DMS153 (cell line): ENCODE measurements around the gene RGS17.
A peak's percentile ranks its signal among the peaks of the same experiment; 100 is the strongest.
"Not testable (repeated sequence)": the region's sequence is repeated elsewhere in the genome, so short reads cannot be mapped to it uniquely, and the experiment has no call there.

Experiments
- DNase-seq: peaks from one replicate; lab custom pipeline; 2025; lab: John Stamatoyannopoulos, UW

Gene RGS17, protein sequence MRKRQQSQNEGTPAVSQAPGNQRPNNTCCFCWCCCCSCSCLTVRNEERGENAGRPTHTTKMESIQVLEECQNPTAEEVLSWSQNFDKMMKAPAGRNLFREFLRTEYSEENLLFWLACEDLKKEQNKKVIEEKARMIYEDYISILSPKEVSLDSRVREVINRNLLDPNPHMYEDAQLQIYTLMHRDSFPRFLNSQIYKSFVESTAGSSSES

DNA sequence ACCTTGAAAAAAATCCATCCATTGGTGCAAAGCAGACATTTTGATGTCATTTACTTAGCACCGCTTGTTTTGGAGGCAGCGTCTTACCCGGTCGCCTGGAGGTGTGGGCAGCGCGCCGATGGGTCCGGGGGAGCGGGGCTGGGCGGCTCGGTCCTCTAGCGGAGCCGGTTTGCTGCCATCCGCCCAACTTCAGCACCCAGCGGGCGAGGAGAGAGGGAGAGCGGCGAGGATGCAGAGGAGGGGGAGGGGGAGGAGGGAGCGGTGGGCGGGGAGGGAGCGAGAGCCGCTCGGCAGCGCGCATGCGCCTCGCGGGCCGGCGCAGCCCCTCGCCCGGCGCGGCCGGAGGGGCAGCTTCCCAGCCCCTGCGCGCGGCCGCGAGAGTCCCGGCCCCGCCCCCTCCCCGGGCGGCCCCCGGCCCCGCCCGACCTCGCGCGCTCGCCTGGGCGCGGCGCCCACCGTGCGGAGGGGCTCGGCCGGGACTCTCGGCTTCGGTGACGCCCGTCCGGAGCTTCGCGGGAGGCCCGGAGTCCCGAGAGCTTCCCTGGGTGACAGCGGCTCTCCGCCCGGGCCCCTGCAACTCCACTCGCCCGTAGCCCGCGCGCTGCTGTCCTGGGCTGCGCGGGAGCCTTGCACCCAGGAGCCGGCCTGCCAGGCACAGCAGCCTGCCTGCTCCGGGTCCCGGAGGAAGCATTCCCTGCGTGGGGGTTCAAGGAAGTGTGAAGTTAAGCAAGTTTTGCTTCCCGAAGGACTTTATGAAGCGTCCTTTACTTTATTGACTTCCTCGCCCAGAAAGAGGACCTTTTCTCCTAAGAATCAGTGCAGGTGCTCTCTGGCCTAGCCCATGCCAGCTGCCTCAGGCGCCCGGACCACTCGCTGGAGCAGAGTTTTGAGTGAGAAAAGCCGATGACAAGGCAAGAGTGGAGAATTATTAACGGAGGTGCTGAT is at the start of gene RGS17:
RGS17 (minus strand) TSS at position 246 of the 945 bp plus-strand sequence. CDS start 87,264 bp downstream, outside the sequence.
- peak; percentile 58 for DNase-seq

DNA sequence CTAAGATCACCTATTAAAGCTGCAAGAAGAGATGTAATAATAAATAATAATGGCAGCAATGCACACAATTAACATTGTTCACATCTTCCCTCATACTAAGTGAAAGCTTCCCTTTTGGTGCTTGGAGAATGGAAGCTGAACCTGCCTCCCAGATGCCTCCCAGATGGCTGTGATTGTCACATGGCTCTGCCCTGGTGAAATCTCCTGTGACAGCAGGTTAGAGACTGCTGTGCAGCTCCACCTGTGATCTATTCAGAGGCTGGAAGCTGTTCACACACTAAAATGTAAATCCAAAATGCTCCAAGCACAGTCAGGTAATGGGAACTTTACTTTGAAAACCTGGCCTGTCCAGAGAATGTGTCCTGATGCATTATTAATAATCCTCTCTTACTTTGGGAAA is 41.7 kb upstream of the RGS17 start:
- DNase-seq: no peak

DNA sequence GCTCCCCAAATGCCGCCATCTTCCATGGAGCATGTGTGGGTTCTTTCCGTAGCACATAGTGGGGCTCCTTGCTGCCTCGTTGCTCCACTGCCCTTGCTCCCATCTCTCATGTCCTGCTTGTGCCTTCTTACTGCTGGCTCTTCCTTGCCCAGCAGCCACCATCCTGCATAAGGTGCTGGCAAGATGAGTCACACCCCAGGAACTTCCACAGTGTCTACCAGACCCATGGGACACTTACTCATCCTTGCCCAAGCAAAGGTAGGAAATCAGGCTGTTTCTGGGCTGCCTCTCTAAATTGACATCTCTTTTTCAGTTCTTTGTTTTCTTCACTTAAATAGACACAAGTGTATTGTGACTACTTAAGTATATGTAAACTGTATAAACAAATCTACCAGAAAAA is 39.4 kb upstream of the RGS17 start:
- no peak for DNase-seq

DNA sequence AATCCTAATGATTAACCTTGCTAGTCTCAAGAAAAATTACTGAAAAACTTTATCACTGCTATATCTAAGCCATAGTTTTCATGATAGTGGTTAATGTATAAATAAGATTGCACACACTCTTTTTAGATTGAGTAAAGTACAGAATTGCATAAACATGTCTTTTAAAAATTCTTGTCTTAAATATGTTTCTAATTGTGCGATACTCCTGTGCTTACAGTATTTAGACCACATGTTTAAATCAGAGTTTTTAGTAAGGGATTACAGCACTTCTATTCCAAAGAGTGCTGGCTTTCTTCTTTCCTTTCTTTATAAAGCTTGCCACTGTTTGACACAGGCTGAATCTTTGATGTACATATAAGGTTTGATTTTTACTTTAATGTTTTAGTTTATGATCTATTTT is 36.8 kb upstream of the RGS17 start:
- no peak for DNase-seq

DNA sequence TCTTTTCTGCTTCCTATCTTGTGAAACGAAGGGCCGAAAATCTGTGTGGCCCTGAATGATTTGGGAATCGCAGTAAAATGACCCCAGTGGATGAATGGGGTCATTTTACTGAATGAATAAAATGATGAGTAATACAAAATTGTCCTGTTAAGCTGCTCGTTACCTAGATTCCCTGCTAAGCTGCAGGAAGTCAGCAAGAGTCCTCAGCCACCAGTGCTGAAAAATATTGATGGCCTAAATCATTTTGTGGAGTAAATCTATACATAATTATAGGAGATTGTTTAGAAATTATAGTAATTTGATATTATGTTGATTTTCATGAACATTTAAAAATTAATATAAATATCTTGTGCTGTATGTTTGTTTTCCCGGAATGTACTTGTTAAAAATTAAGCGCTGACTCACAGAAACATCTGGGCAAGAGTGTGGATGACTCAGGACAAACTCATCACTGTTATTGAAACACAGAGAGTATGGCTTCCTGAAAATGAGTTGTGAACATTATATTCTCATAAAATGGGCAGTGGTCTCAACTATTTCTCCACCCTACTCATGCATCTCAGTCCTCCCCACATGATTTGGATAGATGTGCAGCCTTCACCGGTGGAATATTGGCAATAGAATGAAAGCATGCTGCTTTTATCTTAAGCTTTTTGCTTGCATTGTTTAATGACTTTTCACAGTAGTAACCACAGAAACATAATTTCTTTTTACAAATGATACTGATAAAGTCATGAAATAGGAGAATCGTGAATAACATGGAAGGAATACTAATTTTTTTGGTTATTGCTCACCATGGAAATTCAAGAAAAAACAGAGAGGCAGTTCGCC is 36.2 kb upstream of the RGS17 start:
- no peak for DNase-seq

DNA sequence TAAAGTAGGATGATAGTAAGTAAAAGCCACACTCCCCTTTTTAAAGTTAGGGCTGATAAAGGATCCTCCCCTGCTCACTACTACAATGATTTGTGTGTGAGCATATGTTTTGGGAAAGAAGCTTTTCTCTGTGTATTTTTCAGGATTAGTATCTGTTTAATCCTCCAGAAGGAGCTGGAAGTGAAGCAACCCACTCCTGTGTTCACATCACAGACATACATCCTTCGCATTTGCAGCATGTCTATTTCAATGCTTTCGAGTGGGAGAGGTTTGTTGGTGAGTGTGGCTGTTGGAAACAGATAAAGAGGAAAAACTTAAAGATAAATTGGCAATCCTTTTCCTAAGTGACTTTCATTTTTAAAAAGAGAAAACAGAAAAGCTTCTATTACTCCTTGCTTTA is 31.6 kb upstream of the RGS17 start:
- DNase-seq: no peak

DNA sequence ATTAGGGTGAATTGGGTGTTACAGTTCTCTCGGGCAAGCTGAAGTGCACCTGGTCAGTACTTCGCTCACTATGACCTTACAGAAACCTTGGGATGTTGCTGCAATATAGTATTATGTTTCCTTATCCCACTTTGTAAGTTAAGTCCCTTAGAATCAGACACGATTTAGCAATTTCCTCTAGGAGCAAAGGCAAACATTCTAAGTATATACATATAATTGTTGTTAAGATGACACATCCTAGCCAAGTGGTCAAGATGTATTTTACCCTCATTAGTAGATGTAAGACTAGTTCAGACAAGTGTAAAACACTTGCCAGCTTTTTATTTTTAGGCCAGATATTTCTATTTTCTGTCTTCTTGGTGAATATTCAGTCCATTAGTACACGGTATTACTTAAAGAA is 31.1 kb upstream of the RGS17 start:
- DNase-seq: no peak

DNA sequence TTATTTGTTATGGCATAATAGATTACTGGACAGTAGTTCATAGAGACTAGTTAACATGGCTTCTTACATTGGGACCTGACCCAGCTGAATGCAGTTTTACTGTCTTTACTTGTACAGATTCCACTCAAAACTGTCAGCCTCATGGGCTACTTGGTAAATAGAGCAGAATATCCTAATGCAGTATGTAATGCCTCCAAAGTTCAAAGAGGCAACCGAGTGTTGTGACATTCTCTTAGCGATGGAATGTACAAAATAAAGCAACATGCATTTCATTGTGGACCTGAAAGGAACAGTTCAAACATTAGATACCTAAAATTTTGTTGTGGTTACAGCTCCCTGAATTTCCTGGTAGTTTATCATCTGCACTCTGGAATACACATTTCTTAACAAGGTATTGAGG is 29.1 kb upstream of the RGS17 start:
- DNase-seq: no peak

DNA sequence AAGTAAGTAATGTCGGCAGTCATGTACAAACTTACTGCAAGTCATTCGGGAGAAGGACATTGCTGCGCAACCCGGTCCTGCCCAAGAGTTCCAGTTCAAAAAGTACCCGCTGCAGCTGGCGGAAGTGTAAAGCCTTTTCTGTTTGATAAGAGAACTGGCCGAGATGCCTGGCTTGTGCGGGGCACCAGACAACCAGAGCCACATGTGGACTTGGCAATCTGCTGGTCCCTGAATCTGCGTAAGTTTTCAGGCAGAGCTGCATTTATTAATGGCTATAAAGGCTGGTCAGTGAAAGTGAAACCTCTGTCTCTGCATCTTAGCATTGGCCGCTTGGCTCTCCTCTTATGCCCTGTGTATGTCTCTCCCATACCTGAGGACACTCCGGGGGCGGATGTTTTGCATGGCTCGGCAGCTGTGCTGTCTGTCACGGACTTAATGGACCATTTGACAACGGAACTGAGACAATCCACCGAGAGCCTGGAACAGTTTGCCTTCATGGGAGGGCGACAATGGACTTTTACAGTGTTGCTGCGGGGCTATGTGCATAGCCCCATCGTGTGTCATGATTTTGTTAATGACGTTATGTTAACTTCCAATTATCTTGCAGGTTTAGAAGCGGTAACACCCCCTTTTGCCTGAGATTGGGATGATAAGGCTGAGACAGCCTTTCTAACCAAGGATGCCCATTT is 19.8 kb upstream of the RGS17 start:
- peak; percentile 52 for DNase-seq

DNA sequence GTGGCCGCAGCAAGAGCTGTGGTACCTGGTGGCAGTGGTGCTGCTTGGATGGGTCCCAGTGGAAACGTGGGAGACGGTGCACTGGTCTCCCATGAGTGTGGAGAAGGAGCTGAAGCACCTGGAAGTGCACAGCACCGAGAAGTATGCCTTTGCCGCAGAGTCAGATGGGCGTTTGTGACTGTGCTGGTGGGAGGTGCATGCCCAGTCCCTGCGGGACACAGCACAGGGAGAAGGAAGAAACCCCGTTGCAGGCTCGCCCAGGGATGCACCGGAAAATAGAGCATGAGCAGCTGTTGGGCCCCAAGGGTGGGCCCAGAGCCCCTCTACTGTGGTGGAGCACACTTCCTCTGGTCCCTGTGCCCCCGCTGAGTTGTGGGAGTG is 19.3 kb upstream of the RGS17 start:
- no peak for DNase-seq

DNA sequence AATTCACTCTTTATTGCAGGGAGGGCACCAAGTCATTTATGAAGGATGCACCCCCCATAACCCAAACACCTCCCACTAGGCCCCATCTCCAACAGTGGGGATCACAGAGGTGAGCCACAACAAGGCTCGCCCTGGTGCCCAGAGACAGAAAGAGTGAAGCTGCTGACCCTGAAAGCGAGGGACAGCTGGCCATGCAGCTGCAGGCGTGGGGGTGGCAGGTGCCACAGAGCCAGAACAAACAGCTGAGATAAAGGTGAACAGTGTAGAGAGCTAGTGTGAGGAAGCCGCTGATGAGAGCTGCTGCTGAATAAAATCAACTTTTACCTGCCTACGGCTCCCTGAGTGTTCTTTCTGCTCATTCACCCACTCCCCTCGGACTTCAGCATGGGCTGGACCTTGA is 18.8 kb upstream of the RGS17 start:
- DNase-seq: no peak

DNA sequence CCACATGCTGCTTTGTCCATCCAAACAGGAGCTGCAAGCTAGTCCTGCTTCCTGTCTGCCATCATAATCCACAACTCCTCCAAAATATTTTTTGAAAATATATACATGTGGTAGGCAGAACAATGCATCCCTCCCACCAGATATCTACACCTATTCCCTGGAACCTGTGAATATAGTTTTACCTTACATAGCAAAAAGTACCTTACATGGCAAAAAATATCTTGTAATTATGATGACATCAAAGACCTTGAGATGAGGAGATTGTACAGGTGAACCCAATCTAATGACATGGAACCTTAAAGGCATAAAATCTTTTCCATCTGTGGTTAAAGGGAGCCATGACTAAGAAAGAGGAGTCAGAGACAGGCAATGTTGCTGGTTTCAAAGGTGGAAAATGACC is 15.3 kb upstream of the RGS17 start:
- no peak for DNase-seq

DNA sequence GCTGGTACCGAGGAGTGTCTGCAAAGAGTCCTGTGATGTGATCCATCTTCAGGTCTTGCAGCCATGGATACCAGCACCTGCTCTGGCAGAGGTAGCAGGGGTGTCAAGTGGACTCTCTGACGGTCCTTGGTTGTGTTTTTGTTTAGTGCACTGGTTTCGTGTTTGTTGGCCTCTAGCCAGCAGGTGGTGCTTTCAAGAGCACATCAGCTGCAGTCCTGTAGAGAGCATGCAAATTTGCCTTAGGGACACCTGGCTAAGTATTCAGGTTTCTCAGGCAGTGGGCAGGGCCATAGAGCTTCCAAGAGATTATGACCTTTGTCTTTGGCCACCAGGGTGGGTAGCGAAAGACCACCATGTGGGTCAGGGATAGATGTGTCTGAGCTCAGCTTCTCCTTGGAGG is 14.5 kb upstream of the RGS17 start:
- DNase-seq: peak; percentile 94

DNA sequence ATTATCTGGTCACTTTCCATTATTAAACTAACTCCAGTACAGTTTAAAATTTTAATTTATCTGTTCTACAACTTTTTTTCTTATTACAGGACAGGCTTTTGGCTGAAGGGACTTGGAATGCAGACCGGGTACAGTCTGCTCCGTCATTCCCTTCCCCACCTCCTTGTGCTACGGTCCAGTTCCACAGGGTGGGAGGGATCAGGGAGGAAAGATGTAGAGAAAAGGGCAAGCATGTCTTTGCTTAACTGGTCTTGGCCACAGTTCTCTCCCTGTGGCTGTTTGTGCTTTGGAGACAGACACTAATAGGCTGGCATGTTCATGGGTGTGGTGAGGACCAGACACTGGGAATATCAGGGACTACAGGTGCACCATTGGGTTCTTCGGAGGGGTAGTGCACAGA is 12.1 kb upstream of the RGS17 start:
- no peak for DNase-seq

DNA sequence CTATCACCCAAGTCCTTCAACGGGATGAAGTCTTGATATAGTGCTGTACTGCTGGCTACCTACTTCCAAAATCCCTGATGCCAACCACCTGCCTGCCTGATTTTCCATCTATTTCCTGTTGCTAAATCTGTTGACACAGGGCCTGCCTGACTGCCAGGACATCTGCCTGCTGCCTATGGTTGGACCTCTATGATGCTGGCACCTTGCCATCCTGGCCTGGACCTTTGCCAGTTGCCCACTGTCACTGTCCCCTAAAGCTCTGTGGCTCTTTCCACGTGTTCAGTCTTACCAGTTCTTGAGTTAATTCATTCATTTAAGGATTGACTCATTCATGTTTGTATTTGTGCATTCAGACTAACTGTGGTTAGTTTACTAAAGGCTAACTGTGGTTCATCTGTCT is 9.2 kb upstream of the RGS17 start:
- DNase-seq: peak; percentile 90

DNA sequence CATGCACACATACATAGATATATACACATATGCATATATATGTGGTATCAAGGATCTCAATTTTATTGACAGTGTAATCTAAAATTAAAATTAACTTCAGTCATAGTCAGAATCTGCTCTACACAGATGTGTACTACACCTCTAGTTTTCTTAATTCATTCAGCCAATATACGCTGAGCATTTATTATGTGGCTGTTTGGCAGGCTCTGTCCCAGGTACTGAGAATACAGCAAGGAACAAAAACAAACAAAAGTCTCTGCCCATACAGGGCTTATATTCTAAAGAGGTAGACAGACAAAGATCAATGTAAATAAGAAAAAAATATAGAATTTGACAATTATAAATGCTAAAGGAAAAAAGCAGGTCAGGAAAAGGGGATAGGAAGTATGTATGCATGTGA is 7.8 kb upstream of the RGS17 start:
- no peak for DNase-seq

DNA sequence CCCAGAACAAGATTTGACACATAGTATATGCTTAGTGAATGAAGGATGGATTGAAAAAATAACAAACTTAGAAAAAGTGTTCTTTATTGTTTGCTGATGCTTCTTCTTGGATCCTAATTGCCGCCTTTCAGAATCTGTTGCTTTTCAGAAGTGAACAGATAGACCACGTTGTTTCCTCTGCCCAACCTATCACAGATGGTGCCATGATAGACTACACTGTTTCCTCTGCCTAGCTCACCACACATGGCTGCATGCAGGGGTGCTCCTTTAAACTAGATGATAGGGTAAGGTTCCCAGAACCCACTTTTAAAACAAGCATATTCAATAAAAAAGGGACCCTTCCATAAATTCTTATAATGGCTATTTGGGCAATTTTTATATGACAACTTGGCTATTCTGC is 4.6 kb upstream of the RGS17 start:
- no peak for DNase-seq

DNA sequence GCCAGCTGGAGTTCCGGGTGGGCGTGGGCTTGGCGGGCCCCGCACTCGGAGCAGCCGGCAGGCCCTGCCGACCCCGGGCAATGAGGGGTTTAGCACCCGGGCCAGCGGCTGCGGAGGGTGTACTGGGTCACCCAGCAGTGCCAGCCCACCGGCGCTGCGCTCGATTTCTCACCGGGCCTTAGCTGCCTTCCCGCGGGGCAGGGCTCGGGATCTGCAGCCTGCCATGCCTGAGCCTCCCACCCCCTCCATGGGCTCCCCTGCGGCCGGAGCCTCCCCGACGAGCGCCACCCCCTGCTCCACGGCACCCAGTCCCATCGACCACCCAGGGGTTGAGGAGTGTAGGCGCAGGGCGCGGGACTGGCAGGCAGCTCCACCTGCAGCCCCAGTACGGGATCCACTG is 2.6 kb upstream of the RGS17 start:
- DNase-seq: not testable (repeated sequence)

DNA sequence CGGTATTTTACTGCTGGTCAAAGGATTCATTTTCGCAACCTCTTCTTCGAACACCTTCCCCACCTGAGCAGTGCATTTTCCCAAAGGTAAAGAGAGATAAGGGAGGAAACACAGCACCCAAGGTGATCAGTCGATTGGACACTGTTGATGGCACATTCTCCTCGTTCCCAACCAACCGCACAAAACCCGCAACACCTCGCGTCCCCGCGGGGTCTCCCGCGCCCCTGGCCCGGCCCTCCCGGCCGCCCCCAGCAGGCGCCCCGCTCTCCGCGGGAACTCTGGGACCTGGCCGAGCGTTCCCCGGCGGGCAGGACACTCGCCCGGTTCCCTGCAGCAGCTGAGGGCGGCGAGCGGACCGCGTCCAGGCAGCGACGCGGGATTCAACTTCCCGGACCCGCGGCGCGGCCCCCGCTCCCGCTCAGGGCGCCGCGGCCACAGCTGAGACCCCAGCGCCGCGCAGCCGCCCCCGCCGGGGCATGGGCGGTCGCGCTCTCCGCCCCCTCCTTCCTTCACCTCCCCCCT is 506 bp downstream of the RGS17 start:
- no peak for DNase-seq

DNA sequence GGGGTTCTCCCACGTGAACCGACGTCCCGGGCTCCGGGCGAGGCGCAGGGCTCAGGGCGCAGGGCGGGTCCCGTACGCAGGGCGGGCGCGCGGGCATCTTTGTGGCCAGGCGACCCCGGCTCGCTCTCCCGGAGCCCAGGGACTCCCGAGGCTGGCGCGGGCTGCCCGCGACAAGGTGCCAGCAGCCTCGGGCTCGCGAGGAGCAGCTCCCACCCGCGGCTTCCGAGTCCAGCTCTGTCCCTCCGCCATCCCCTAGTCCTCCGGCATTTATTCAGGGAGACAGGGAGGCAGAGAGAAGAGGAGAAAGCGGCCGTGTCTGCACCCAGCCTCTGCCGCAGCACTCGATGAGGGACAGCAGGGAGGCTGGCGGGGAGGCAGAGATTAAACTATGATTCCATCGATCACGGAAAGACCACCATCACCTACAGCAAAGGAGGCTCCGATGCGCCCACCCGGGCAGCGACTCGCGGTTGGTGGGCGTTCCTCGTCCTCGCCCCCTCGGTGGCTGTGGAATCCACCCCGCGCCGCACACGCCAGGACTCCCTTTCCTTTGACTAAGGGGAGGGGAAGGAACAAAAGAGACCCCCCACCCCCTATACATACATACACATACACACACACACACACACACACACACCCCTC is 1.1 kb downstream of the RGS17 start:
- DNase-seq: no peak

DNA sequence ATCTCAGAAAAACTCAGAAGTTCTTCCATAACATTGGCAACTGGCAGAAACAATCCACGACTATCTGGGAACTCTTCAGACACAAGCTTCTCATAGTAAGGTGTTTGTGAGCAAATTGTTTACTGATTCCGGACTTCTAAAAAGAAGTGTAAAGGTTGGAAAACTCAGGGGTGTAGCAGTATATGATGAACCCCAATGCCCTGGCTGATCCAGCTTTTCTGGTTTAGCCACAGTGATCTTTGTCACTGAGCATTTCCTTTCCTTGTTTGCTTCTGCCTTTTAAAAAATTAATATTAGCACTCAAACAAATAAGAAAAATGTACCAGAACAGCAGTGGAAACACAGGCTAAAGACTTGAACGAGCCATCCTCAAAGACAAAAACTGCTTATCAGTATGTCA is 4.9 kb downstream of the RGS17 start:
- DNase-seq: no peak
